GM21447 (cell line): ENCODE measurements around the gene BOD1.

Experiments
- ATAC-seq: cut with Tn5 transposase; IDR thresholded peaks from one replicate; pipeline ENCODE4 v1.9.1; 2021; ENCODE audit not compliant: unreplicated experiment

Gene BOD1

GRCh38 chr5:173642191-173642816 lies 25.9 kb upstream of the BOD1 start:
- ATAC-seq = no peak

GRCh38 chr5:173640156-173640804 lies 23.8 kb upstream of the BOD1 start:
- no peak for ATAC-seq

GRCh38 chr5:173638126-173639040 lies 21.9 kb upstream of the BOD1 start:
- no peak for ATAC-seq

GRCh38 chr5:173637340-173637739 lies 20.9 kb upstream of the BOD1 start:
- ATAC-seq = no peak

- ATAC-seq = no peak
These were observed 18.1 kb upstream of the BOD1 start for GRCh38 chr5:173634465-173634983.

- no peak for ATAC-seq
These were observed 16.9 kb upstream of the BOD1 start for GRCh38 chr5:173633304-173633703.

GRCh38 chr5:173631478-173631877 lies 15.0 kb upstream of the BOD1 start:
- ATAC-seq = no peak

- ATAC-seq = no peak
These were observed 14.4 kb upstream of the BOD1 start for GRCh38 chr5:173630724-173631365.

GRCh38 chr5:173629628-173630027 lies 13.2 kb upstream of the BOD1 start:
- no peak for ATAC-seq

- ATAC-seq = no peak
These were observed 12.1 kb upstream of the BOD1 start for GRCh38 chr5:173628501-173628900.

GRCh38 chr5:173627860-173628392 lies 11.5 kb upstream of the BOD1 start:
- ATAC-seq = no peak

GRCh38 chr5:173627271-173627670 lies 10.8 kb upstream of the BOD1 start:
- no peak for ATAC-seq

- ATAC-seq = no peak
These were observed 10.0 kb upstream of the BOD1 start for GRCh38 chr5:173626505-173626820.

GRCh38 chr5:173625673-173626504 lies 9.4 kb upstream of the BOD1 start:
- ATAC-seq = peak; percentile 64

GRCh38 chr5:173625261-173625660 lies 8.8 kb upstream of the BOD1 start:
- no peak for ATAC-seq

GRCh38 chr5:173624282-173624681 lies 7.8 kb upstream of the BOD1 start:
- no peak for ATAC-seq

- ATAC-seq = no peak
These were observed 7.3 kb upstream of the BOD1 start for GRCh38 chr5:173623789-173624188.

GRCh38 chr5:173623296-173623771 lies 6.9 kb upstream of the BOD1 start:
- no peak for ATAC-seq

- no peak for ATAC-seq
These were observed 6.0 kb upstream of the BOD1 start for GRCh38 chr5:173622183-173623047.
